Cardiac muscle cell (in vitro differentiated cells and primary cell): ENCODE measurements around the gene RPS2. TPM values are rescaled to one million over a fixed set of nuclear protein-coding genes. Genes with fewer than 3 reads are reported as not detected.
"Not testable (repeated sequence)": the region's sequence is repeated elsewhere in the genome, so short reads cannot be mapped to it uniquely, and the experiment has no call there.

ENCODE experiments used
- DNase-seq, 2 donors: peaks; one replicate each; pipeline versions ENCODE4 v3.0.0 to v3.0.0-alpha.2; 2010 to 2017; ENCODE audit warnings: low read depth in 1 of 2, low spot score in 1 of 2
- H3K27ac ChIP-seq: fragments of 200-600 bp; sonication (generic); 2 replicates; pipeline ENCODE4 v1.5.1; 2016
- H3K27me3 ChIP-seq: fragments of 200-600 bp; sonication (generic); 2 replicates; pipeline ENCODE4 v1.6.0; 2016; ENCODE audit warnings: control low read depth
- H3K36me3 ChIP-seq: fragments of 200-600 bp; sonication (generic); 2 replicates; pipeline ENCODE4 v1.5.1; 2016; ENCODE audit warnings: control low read depth
- H3K4me1 ChIP-seq: fragments of 200-600 bp; sonication (generic); 2 replicates; pipeline ENCODE4 v1.8.1; 2017; ENCODE audit warnings: low read depth, mild to moderate bottlenecking, mixed run types
- H3K4me3 ChIP-seq: fragments of 200-600 bp; sonication (generic); 2 replicates; pipeline ENCODE4 v1.5.1; 2016; ENCODE audit warnings: mild to moderate bottlenecking
- H3K9me3 ChIP-seq: fragments of 200-600 bp; sonication (generic); 2 replicates; pipeline ENCODE4 v1.5.1; 2017; ENCODE audit warnings: low read depth, mild to moderate bottlenecking, control low read depth
- polyA plus RNA-seq: library from polyadenylated mRNA; unstranded; fragments of >200 nt; fragmentation: Nextera tagmentation; extraction: Ambion mirVana; gene quantifications from 2 replicates; pipeline ENCODE4 v1.2.1, GENCODE V29; 2016
- total RNA-seq: library from RNA; depleted of rRNA; stranded (reverse); fragments of >200 nt; gene quantifications from 2 replicates; pipeline ENCODE4 v1.2.3, GENCODE V29; 2016
- TF ChIP-seq, protein P1 (sequence below): IDR thresholded peaks from 2 replicates; pipeline ENCODE4 v1.5.1; 2012; ENCODE audit warnings: low read depth, mild to moderate bottlenecking, low read length

Gene RPS2
- total RNA-seq, result 2,958 and 3,550 TPM in 2 replicates
- 2,155 and 2,484 TPM in 2 replicates for polyA plus RNA-seq

DNA sequence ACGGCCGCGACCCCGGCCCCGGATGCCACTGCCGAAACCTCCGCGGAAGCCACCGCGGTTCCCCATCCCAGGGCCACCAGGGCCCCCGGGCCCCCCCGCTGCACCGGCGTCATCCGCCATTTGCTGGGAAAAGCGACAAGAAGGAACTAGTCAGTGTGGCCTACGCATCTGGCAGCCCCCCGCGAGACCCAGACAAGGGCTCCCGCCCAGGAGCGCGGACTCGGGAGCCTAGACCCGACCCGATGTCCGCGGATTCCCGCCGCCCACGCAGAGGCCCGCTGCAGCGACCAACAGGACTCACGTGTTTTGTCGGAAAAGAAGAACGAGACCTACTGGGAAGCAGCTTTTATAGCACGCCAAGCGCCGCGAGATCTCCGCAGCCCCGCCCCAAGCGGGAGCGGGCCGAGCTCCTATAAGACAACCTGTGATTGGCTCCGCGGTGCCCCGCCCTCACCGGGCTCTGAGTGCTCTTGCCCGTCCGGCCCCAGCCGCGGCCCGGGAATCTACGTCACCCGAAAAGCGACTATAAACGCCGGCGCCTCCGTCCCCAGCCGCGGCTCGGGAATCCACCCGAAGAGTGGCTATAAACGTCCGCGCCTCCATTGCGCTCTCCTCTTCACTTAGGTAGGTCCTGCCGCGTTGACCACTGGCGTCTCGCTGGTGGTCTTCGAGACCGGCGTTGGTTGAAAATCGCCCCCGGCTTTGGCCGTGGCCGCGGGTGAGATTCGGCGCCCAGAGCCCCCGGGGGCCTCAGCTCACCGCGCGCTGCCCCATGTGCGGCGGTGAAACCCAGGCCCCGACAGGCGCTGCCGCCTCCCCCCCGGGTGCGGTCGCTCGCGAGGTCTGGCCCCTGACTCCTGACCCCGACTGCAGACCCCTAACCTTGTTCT lies at the start of gene RPS2:
Gene RPS2, minus strand, starts transcription at position 321 of the 890 bp plus-strand sequence. Its CDS starts 201 bp downstream, at position 120.
- Histone ChIP-seq H3K27ac (peak within 1 kb of the TSS; percentile 95), H3K4me3 (peak within 1 kb of the TSS; percentile 93), H3K27me3 (no peaks in the 10 kb centered on the region), H3K9me3 (no peaks in the 10 kb centered on the region), H3K36me3 (peaks cover 21% of the 10 kb centered on the region), H3K4me1 (peaks cover 12% of the 10 kb centered on the region)
- peak; percentile 99 to 100 for DNase-seq
- TF ChIP-seq, protein P1, sequence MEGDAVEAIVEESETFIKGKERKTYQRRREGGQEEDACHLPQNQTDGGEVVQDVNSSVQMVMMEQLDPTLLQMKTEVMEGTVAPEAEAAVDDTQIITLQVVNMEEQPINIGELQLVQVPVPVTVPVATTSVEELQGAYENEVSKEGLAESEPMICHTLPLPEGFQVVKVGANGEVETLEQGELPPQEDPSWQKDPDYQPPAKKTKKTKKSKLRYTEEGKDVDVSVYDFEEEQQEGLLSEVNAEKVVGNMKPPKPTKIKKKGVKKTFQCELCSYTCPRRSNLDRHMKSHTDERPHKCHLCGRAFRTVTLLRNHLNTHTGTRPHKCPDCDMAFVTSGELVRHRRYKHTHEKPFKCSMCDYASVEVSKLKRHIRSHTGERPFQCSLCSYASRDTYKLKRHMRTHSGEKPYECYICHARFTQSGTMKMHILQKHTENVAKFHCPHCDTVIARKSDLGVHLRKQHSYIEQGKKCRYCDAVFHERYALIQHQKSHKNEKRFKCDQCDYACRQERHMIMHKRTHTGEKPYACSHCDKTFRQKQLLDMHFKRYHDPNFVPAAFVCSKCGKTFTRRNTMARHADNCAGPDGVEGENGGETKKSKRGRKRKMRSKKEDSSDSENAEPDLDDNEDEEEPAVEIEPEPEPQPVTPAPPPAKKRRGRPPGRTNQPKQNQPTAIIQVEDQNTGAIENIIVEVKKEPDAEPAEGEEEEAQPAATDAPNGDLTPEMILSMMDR, result no peak

DNA sequence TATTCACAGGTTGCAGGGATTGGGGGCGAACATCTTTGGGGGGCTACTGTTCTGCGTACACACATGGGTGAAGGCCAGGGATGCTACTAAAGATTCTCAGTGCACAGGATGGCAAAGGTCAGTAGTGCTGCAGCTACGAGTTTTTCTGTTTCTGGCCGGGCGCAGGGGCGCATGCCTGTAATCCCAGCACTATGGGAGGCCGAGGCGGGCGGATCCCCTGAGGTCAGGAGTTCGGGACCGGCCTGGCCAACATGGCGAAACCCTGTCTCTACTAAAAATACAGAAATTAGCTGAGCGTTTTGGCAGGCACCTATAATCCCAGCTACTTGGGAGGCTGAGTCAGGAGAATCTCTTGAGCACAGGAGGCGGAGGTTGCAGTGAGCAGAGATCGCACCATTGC lies 48.9 kb upstream of the RPS2 start:
- no peak for DNase-seq
- TF ChIP-seq, protein P1, result no peak
- Histone ChIP-seq H3K27me3 (peaks cover 12% of the 10 kb centered on the region), H3K4me1 (peaks cover 13% of the 10 kb centered on the region), H3K27ac (no peak overlapping the region), H3K9me3 (no peaks in the 10 kb centered on the region), H3K36me3 (no peaks in the 10 kb centered on the region), H3K4me3 (no peak overlapping the region)

DNA sequence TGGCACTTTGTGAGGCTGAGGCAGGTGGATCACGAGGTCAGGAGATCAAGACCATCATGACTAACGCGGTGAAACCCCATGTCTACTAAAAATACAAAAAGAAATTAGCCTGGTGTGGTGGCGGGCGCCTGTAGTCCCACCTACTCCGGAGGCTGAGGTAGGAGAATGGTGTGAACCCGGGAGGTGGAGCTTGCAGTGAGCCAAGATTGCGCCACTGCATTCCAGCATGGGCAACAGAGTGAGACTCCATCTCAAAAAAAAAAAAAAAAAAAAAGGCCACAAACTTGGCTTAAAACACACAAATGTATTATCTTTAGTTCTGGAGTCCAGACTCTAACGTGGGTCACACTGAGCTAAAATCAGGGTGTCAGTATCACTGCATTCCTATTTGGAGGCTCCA lies 47.1 kb upstream of the RPS2 start:
- not testable (repeated sequence) for H3K36me3 ChIP-seq, H3K4me3 ChIP-seq, H3K27me3 ChIP-seq, H3K9me3 ChIP-seq, H3K27ac ChIP-seq, DNase-seq
- H3K4me1 ChIP-seq, result peaks cover 18% of the 10 kb centered on the region

DNA sequence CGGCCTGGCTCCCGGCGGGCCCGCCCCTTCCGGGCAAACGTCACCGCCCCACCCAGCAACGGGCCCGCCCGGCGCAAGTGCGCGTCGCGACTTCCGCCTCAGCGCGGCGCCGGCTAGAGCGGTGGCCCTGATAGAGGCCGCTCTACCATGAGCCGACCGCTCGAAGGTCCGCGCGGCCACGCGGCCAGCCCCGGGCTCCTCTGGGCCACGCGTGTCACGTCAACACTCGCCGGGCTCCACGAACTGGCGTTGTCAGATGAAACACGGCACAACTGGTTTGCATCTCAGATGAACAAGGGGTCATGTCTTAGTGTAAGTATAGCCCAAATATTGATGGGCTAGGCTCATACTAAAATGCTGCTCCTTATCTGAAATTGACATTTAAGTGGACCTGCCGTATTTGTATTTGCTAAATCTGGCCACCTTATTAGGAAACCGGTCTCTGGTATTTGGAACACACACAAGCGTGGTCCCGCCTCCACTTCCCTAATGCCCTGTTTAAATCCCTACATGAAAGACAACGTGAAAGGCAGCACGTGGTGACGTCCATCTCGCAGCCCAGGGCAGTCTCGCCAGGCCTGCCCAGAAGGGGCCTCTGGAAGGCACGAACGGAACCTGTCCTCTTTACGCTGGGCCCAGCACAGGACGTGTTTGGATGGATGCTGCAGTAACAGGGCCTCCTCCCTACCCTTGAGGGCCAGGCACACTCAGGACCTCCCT lies 45.3 kb upstream of the RPS2 start, which contains the start of gene ZNF598:
Gene ZNF598, minus strand, starts transcription at position 31 of the 720 bp plus-strand sequence.
- Histone ChIP-seq H3K27ac (peak within 1 kb of the TSS; percentile 92), H3K4me1 (peaks cover 14% of the 10 kb centered on the region), H3K36me3 (no peaks in the 10 kb centered on the region), H3K4me3 (peak within 1 kb of the TSS; percentile 92), H3K9me3 (no peaks in the 10 kb centered on the region), H3K27me3 (no peaks in the 10 kb centered on the region)
- TF ChIP-seq, protein P1, result no peak
- peak; percentile 90 to 94 for DNase-seq

DNA sequence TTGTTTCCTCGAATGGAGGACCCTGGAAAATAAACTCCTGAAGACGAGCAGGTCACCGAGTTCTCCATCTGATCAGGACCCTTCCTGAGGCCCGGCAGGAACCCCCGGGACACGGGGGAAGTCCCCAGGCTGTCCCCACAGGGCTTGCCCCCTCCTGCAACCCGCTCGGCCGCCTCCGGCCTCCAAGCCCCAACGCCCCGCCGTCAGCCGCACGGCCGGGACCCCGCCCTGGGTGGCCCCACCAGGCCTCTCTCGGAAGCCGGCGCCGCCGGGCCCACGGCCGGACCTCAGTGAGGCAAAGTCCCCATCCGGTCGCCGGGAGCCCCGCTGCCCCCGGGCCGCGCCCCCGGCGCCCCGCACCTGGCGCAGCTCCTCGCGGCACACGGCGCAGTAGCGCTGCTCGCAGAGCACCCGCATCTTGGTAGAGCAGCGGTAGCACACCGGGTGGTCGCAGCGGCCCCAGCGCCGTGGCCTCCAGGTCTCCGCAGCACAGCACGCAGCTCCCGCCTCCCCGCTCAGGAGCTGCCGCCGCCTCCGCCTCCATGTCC lies 44.6 kb upstream of the RPS2 start:
- TF ChIP-seq, protein P1, result no peak
- Histone ChIP-seq H3K36me3 (no peaks in the 10 kb centered on the region), H3K4me3 (peak overlapping the region; percentile 92), H3K27ac (peak overlapping the region; percentile 85), H3K9me3 (no peaks in the 10 kb centered on the region), H3K27me3 (no peaks in the 10 kb centered on the region), H3K4me1 (peaks cover 20% of the 10 kb centered on the region)
- DNase-seq, result no peak
